Gastroesophageal sphincter (tissue), 3 donors: ENCODE results near the gene GRK5.

ENCODE experiments used
- EP300 ChIP-seq: sonication (generic); formaldehyde crosslinking; IDR thresholded peaks from one replicate; pipeline ENCODE4 v1.6.1; 2017; ENCODE audit warnings: antibody characterized with exemption, mild to moderate bottlenecking
- POLR2A ChIP-seq, 2 donors: fragments of 450-650 bp; IDR thresholded peaks; one replicate each; pipeline ENCODE4 v1.6.1; 2017; ENCODE audit warnings: antibody characterized with exemption in 2 of 2, mild to moderate bottlenecking in 2 of 2, moderate library complexity in 1 of 2
- POLR2AphosphoS5 ChIP-seq: sonication (generic); formaldehyde crosslinking; IDR thresholded peaks from one replicate; pipeline ENCODE4 v1.6.1; 2017; ENCODE audit warnings: antibody characterized with exemption
- TF ChIP-seq, protein P1 (sequence below), 4 experiments: fragments of 200-600 bp in 2 of 4; fragments of 450-650 bp in 2 of 4; sonication (generic) in 1 of 4; IDR thresholded peaks; one replicate each; pipeline ENCODE4 v1.5.1; 2017 to 2019; ENCODE audit warnings: antibody characterized with exemption in 4 of 4, mild to moderate bottlenecking in 2 of 4, moderate library complexity in 2 of 4

DNA sequence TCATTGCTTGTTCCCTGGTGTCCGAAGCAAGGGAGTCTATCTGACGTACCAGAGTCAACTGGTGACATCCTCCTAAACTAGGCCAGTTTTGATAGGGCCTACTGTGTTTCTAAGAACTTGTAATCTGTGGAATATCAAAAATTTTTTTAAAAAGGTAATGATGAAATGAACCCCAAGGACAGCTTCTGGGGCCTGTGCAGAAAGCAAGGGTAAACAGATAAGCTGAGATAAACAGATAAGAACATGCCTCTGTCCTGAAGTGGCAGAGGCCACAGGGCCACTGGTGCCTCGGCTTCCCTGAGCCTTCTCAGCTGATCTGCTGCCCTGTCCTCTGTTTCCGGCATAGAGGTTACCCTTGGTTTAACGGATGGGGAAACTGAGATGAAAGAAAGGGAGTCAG, 8.8 kb downstream of the GRK5 start:
- TF ChIP-seq, protein P1, sequence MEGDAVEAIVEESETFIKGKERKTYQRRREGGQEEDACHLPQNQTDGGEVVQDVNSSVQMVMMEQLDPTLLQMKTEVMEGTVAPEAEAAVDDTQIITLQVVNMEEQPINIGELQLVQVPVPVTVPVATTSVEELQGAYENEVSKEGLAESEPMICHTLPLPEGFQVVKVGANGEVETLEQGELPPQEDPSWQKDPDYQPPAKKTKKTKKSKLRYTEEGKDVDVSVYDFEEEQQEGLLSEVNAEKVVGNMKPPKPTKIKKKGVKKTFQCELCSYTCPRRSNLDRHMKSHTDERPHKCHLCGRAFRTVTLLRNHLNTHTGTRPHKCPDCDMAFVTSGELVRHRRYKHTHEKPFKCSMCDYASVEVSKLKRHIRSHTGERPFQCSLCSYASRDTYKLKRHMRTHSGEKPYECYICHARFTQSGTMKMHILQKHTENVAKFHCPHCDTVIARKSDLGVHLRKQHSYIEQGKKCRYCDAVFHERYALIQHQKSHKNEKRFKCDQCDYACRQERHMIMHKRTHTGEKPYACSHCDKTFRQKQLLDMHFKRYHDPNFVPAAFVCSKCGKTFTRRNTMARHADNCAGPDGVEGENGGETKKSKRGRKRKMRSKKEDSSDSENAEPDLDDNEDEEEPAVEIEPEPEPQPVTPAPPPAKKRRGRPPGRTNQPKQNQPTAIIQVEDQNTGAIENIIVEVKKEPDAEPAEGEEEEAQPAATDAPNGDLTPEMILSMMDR (IDR thresholded peaks at IDR 0.05) = no peak
- no peak for TF ChIP-seq POLR2AphosphoS5
- TF ChIP-seq EP300 = no peak
- TF ChIP-seq POLR2A (IDR thresholded peaks at IDR 0.05) = no peak
